Trophoblast cell (in vitro differentiated cells and primary cell): Measurements from ENCODE around the gene DIP2B.
"Not testable (repeated sequence)": the region's sequence is repeated elsewhere in the genome, so short reads cannot be mapped to it uniquely, and the experiment has no call there.

ENCODE experiments used
- DNase-seq, 2 donors: peaks; one replicate each; pipeline ENCODE4 v3.0.0-alpha.2; 2016
- H2AFZ ChIP-seq: 2 replicates; pipeline ENCODE4 v1.6.1; 2013; ENCODE audit warnings: low read length, moderate library complexity, mild to moderate bottlenecking; ENCODE audit not compliant: insufficient read depth, poor library complexity
- H2AK5ac ChIP-seq: 2 replicates; pipeline ENCODE4 v1.6.1; 2013; ENCODE audit warnings: mild to moderate bottlenecking, low read length
- H2BK120ac ChIP-seq: 2 replicates; pipeline ENCODE4 v1.6.1; 2013; ENCODE audit warnings: low read length, mild to moderate bottlenecking, moderate library complexity; ENCODE audit not compliant: insufficient read depth, poor library complexity
- H2BK12ac ChIP-seq: 2 replicates; pipeline ENCODE4 v1.6.1; 2013; ENCODE audit warnings: mild to moderate bottlenecking, low read length, moderate library complexity
- H2BK5ac ChIP-seq: 2 replicates; pipeline ENCODE4 v1.6.1; 2013; ENCODE audit warnings: low read length, low read depth, moderate library complexity, mild to moderate bottlenecking; ENCODE audit not compliant: poor library complexity
- H3K14ac ChIP-seq: 2 replicates; pipeline ENCODE4 v1.6.1; 2013; ENCODE audit warnings: mild to moderate bottlenecking, low read length
- H3K18ac ChIP-seq: 2 replicates; pipeline ENCODE4 v1.6.1; 2013; ENCODE audit warnings: mild to moderate bottlenecking, low read length
- H3K23ac ChIP-seq: 2 replicates; pipeline ENCODE4 v1.6.1; 2013; ENCODE audit warnings: low read length
- H3K27ac ChIP-seq: 2 replicates; pipeline ENCODE4 v1.5.1; 2013; ENCODE audit warnings: low read depth, mild to moderate bottlenecking, inconsistent platforms, low read length, moderate library complexity
- H3K27me3 ChIP-seq: 2 replicates; pipeline ENCODE4 v1.6.1; 2013; ENCODE audit warnings: inconsistent platforms, mild to moderate bottlenecking, low read length, moderate library complexity; ENCODE audit not compliant: insufficient read depth
- H3K36me3 ChIP-seq, 2 experiments: 1 replicate in 1 of 2; 2 replicates in 1 of 2; pipeline ENCODE4 v1.6.1; 2013; ENCODE audit warnings: low read length in 2 of 2, mild to moderate bottlenecking in 2 of 2, moderate library complexity in 1 of 2; ENCODE audit not compliant: insufficient read depth in 2 of 2, control insufficient read depth in 1 of 2
- H3K4ac ChIP-seq: 2 replicates; pipeline ENCODE4 v1.6.1; 2013; ENCODE audit warnings: low read depth, mild to moderate bottlenecking, low read length, moderate library complexity
- H3K4me1 ChIP-seq, 2 experiments: 1 replicate in 1 of 2; 2 replicates in 1 of 2; pipeline ENCODE4 v1.6.1; 2013; ENCODE audit warnings: low read length in 2 of 2, mild to moderate bottlenecking in 2 of 2, moderate library complexity in 1 of 2; ENCODE audit not compliant: insufficient read depth in 2 of 2, control insufficient read depth in 1 of 2
- H3K4me2 ChIP-seq: 2 replicates; pipeline ENCODE4 v1.6.1; 2013; ENCODE audit warnings: inconsistent platforms, mild to moderate bottlenecking, low read length, moderate library complexity
- H3K4me3 ChIP-seq: 2 replicates; pipeline ENCODE4 v1.5.1; 2013; ENCODE audit warnings: mild to moderate bottlenecking, low read depth, low read length, inconsistent platforms
- H3K79me1 ChIP-seq: one replicate; pipeline ENCODE4 v1.6.1; 2013; ENCODE audit warnings: low read length
- H3K79me2 ChIP-seq: 2 replicates; pipeline ENCODE4 v1.6.1; 2013; ENCODE audit warnings: low read length, mild to moderate bottlenecking; ENCODE audit not compliant: control insufficient read depth, insufficient read depth, poor library complexity
- H3K9ac ChIP-seq: 2 replicates; pipeline ENCODE4 v1.6.1; 2013; ENCODE audit warnings: mild to moderate bottlenecking, low read length
- H3K9me3 ChIP-seq: 2 replicates; pipeline ENCODE4 v1.6.1; 2013; ENCODE audit warnings: low read depth, mild to moderate bottlenecking, control low read depth, inconsistent platforms, low read length; ENCODE audit not compliant: insufficient read depth
- H4K12ac ChIP-seq: 2 replicates; pipeline ENCODE4 v1.6.1; 2013; ENCODE audit warnings: low read depth, mild to moderate bottlenecking, low read length, moderate library complexity
- H4K8ac ChIP-seq: 2 replicates; pipeline ENCODE4 v1.6.1; 2013; ENCODE audit warnings: low read depth, mild to moderate bottlenecking, low read length, moderate library complexity
- H4K91ac ChIP-seq: one replicate; pipeline ENCODE4 v1.6.1; 2013; ENCODE audit warnings: low read depth, mild to moderate bottlenecking, low read length, moderate library complexity
- WGBS: extraction: QIAGEN DNeasy Blood & Tissue Kit; methylation state at CpG from one replicate; pipeline ENCODE4 v1.1.7; 2013; ENCODE audit warnings: missing lambda C conversion rate; ENCODE audit not compliant: insufficient read length, insufficient coverage; ENCODE audit errors: extremely low coverage; 5-methylcytosine and 5-hydroxymethylcytosine counted together

DIP2B gene

GRCh38 chr12:50768391-50768790, 263.6 kb downstream of the DIP2B start:
- peaks cover 7 to 8% of the 10 kb centered on the region in 2 experiments for H3K36me3 ChIP-seq

GRCh38 chr12:50768813-50769212, 264.0 kb downstream of the DIP2B start:
- H2AFZ ChIP-seq, H4K91ac ChIP-seq, H3K9ac ChIP-seq, H4K12ac ChIP-seq, H3K27ac ChIP-seq, H2BK5ac ChIP-seq, H3K14ac ChIP-seq, H3K18ac ChIP-seq, H2AK5ac ChIP-seq, H3K36me3 ChIP-seq, H3K9me3 ChIP-seq, H3K27me3 ChIP-seq, H3K4me3 ChIP-seq, H3K23ac ChIP-seq, H4K8ac ChIP-seq, H3K4me2 ChIP-seq: not testable (repeated sequence)
- peak overlapping the region; percentile 91 for H2BK12ac ChIP-seq
- no CpG with 5 or more reads among the region's 2 CpGs for WGBS
- H3K79me2 ChIP-seq: peaks cover 27% of the 10 kb centered on the region
- peaks cover 25% of the 10 kb centered on the region for H3K79me1 ChIP-seq
- H3K4ac ChIP-seq: peak overlapping the region; percentile 99
- H3K4me1 ChIP-seq: peaks cover 17 to 18% of the 10 kb centered on the region in 2 experiments
- H2BK120ac ChIP-seq: peak overlapping the region; percentile 33
- DNase-seq: peak; percentile 35 to 56

More at GRCh38 chr12:50768391-50768790, 263.6 kb downstream of the DIP2B start:
- Histone ChIP-seq H3K4me2 (no peak overlapping the region), H2BK5ac (no peak overlapping the region), H3K27me3 (no peaks in the 10 kb centered on the region), H2AFZ (no peak overlapping the region), H4K91ac (no peak overlapping the region), H4K12ac (no peak overlapping the region), H3K23ac (no peak overlapping the region), H2AK5ac (no peak overlapping the region), H3K79me2 (peaks cover 27% of the 10 kb centered on the region), H3K4me1 (peaks cover 17 to 18% of the 10 kb centered on the region in 2 experiments), H3K9ac (no peak overlapping the region), H2BK12ac (no peak overlapping the region), H3K4ac (no peak overlapping the region), H3K4me3 (no peak overlapping the region), H4K8ac (no peak overlapping the region), H3K27ac (no peak overlapping the region), H3K14ac (no peak overlapping the region), H3K79me1 (peaks cover 28% of the 10 kb centered on the region), H3K9me3 (no peaks in the 10 kb centered on the region), H3K18ac (no peak overlapping the region), H2BK120ac (no peak overlapping the region)
- no peak for DNase-seq
- no CpG with 5 or more reads among the region's 3 CpGs for WGBS

DNA sequence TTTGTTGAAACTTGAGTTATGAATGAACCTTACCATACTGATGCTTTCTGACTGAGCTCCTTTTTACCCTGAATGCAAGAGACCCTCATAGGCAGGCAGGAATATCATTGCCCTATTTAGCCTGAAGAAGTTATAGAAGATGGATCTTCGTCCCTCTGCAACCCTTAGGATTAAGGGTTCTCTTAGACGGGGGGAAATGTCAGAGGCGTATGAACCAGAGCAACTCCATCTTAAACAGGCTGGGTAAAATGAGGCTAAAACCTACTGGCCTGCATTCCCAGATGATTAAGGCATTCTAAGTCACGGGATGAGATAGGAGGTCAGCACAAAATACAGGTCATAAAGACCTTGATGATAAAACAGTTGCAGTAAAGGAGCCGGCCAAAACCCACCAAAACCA, 266.6 kb downstream of the DIP2B start:
- no peak overlapping the region for H2AFZ ChIP-seq
- H3K4me3 ChIP-seq: no peak overlapping the region
- H3K23ac ChIP-seq: no peak overlapping the region
- H4K91ac ChIP-seq: no peak overlapping the region
- H3K14ac ChIP-seq: no peak overlapping the region
- H3K9me3 ChIP-seq: no peaks in the 10 kb centered on the region
- no peak overlapping the region for H3K4me2 ChIP-seq
- H3K27me3 ChIP-seq: no peaks in the 10 kb centered on the region
- DNase-seq: no peak
- no peak overlapping the region for H2BK5ac ChIP-seq
- no peak overlapping the region for H3K18ac ChIP-seq
- no peak overlapping the region for H2BK12ac ChIP-seq
- peaks cover 19% of the 10 kb centered on the region for H3K79me2 ChIP-seq
- no peak overlapping the region for H2BK120ac ChIP-seq
- no CpG with 5 or more reads among the region's 5 CpGs for WGBS
- H3K4ac ChIP-seq: peak overlapping the region; percentile 75
- no peak overlapping the region for H4K8ac ChIP-seq
- no peak overlapping the region for H4K12ac ChIP-seq
- no peak overlapping the region for H2AK5ac ChIP-seq
- H3K79me1 ChIP-seq: peaks cover 9% of the 10 kb centered on the region
- H3K4me1 ChIP-seq: peaks cover 9 to 11% of the 10 kb centered on the region in 2 experiments
- H3K9ac ChIP-seq: no peak overlapping the region
- H3K36me3 ChIP-seq: peaks cover 8 to 9% of the 10 kb centered on the region in 2 experiments
- H3K27ac ChIP-seq: no peak overlapping the region

DNA sequence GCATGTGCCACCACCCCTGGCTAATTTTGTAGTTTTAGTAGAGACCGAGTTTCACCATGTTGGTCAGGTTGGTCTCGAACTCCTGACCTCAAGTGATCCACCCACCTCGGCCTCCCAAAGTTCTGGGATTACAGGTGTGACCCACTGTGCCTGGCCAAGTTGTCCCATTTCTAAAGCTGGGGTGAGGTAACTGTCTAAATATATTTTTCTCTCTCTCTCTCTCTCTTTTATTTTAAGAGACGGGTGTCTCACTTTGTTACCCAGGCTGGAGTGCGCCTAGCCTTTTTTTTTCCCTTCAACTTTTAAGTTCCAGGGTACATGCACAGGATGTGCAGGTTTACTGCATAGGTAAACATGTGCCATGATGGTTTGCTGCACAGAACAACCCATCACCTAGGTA, 267.7 kb downstream of the DIP2B start:
- no CpG with 5 or more reads among the region's 5 CpGs for WGBS
- Histone ChIP-seq H3K4me2 (no peak overlapping the region), H3K36me3 (peaks cover 8 to 9% of the 10 kb centered on the region in 2 experiments), H3K14ac (no peak overlapping the region), H3K27me3 (no peaks in the 10 kb centered on the region), H4K91ac (no peak overlapping the region), H3K18ac (no peak overlapping the region), H4K8ac (no peak overlapping the region), H2BK12ac (no peak overlapping the region), H3K9ac (no peak overlapping the region), H3K4me1 (peaks cover 3 to 4% of the 10 kb centered on the region in 2 experiments), H3K9me3 (no peaks in the 10 kb centered on the region), H2AK5ac (no peak overlapping the region), H3K23ac (no peak overlapping the region), H4K12ac (no peak overlapping the region), H2BK5ac (no peak overlapping the region), H3K4me3 (no peak overlapping the region), H3K79me2 (peaks cover 14% of the 10 kb centered on the region), H2AFZ (no peak overlapping the region), H3K27ac (no peak overlapping the region), H2BK120ac (no peak overlapping the region), H3K4ac (peak overlapping the region; percentile 6), H3K79me1 (peaks cover 3% of the 10 kb centered on the region)
- no peak for DNase-seq
